Upper lobe of left lung (tissue), 6 donors: ENCODE results near the gene MBL2. TPM values are rescaled to one million over a fixed set of nuclear protein-coding genes. Genes with fewer than 3 reads are reported as not detected.

Source experiments
- ATAC-seq, 2 donors: fragments of 200-7000 bp; cut with Tn5 transposase; one replicate each; pipeline ENCODE4 v1.9.1; 2022; ENCODE audit warnings: mild to moderate bottlenecking in 2 of 2, moderate library complexity in 2 of 2; ENCODE audit not compliant: low FRiP score in 2 of 2
- DNase-seq, 2 donors: peaks; one replicate each; pipeline ENCODE4 v3.0.0-alpha.2; 2019 to 2020
- H3K27ac ChIP-seq, 4 donors: fragments of 200-600 bp; sonication (generic); one replicate each; pipeline ENCODE4 v1.5.1; 2016 to 2019
- H3K27me3 ChIP-seq, 4 donors: fragments of 200-600 bp; sonication (generic); one replicate each; pipeline ENCODE4 v1.5.1; 2017 to 2019
- H3K36me3 ChIP-seq, 4 donors: fragments of 200-600 bp; sonication (generic); one replicate each; pipeline ENCODE4 v1.5.1; 2016 to 2019
- H3K4me1 ChIP-seq, 4 donors: fragments of 200-600 bp; sonication (generic); one replicate each; pipeline ENCODE4 v1.5.1; 2018 to 2019
- H3K4me3 ChIP-seq, 4 donors: fragments of 200-600 bp; sonication (generic); one replicate each; pipeline ENCODE4 v1.5.1; 2017 to 2019; ENCODE audit warnings: mild to moderate bottlenecking in 2 of 4, moderate library complexity in 1 of 4
- H3K9me3 ChIP-seq, 4 donors: fragments of 200-600 bp; sonication (generic); one replicate each; pipeline ENCODE4 v1.5.1; 2018 to 2019
- CTCF ChIP-seq, 6 experiments: fragments of 450-650 bp in 4 of 6; fragments of 200-600 bp in 2 of 6; sonication (generic) in 2 of 6; IDR thresholded peaks; one replicate each; pipeline ENCODE4 v1.5.1; 2016 to 2019; ENCODE audit warnings: antibody characterized with exemption in 6 of 6
- EP300 ChIP-seq, 4 donors: sonication (generic); formaldehyde crosslinking; IDR thresholded peaks; one replicate each; pipeline ENCODE4 v1.5.1; 2017; ENCODE audit warnings: antibody characterized with exemption in 4 of 4, control low read depth in 2 of 4
- POLR2A ChIP-seq, 4 donors: fragments of 450-650 bp; IDR thresholded peaks; one replicate each; pipeline ENCODE4 v1.5.1; 2016 to 2017; ENCODE audit warnings: antibody characterized with exemption in 4 of 4, mild to moderate bottlenecking in 2 of 4
- POLR2AphosphoS5 ChIP-seq, 2 donors: sonication (generic); formaldehyde crosslinking; IDR thresholded peaks; one replicate each; pipeline ENCODE4 v1.5.1; 2017; ENCODE audit warnings: antibody characterized with exemption in 2 of 2
- WGBS, 2 donors: methylation state at CpG; one replicate each; pipeline ENCODE4 v1.1.5; 2017 to 2018; 5-methylcytosine and 5-hydroxymethylcytosine counted together
- total RNA-seq, 6 donors: library from RNA; depleted of rRNA in 4 of 6; stranded (reverse); fragments of >200 nt in 4 of 6; gene quantifications; one replicate each; pipeline versions ENCODE4 v1.1.0 to v1.2.1, GENCODE V29; 2016 to 2021
- donor health status: DM: no; HTN: no; CAD: no; lungs with moderate emphysema.
- donor health status: DM: no; HTN: yes; CAD: no; lungs with severe emphysema.

The MBL2 gene
- total RNA-seq, 6 donors from 2014 or later, result 0.10 TPM; not detected in 5

- DNase-seq (no peak), ATAC-seq (no peak)
- no peaks in the 10 kb centered on the region for H3K4me1 ChIP-seq
- no peak overlapping the region for H3K4me3 ChIP-seq
- no peaks in the 10 kb centered on the region for H3K36me3 ChIP-seq
- TF ChIP-seq POLR2A (IDR thresholded peaks at IDR 0.05) (no peak), EP300 (IDR thresholded peaks at IDR 0.05) (no peak), POLR2AphosphoS5 (IDR thresholded peaks at IDR 0.05) (no peak), CTCF (IDR thresholded peaks at IDR 0.05) (no peak)
- no peak overlapping the region for H3K27ac ChIP-seq
- H3K9me3 ChIP-seq, result no peaks in the 10 kb centered on the region
- H3K27me3 ChIP-seq, result no peaks in the 10 kb centered on the region
- 0 to 19% methylated on average over 1 to 3 of the region's 3 CpGs for WGBS, 2 donors
Measured at GRCh38 chr10:52785418-52785817, 12.8 kb upstream of the MBL2 start.

- TF ChIP-seq EP300 (IDR thresholded peaks at IDR 0.05), result no peak
- no peak for TF ChIP-seq CTCF (IDR thresholded peaks at IDR 0.05)
- TF ChIP-seq POLR2AphosphoS5 (IDR thresholded peaks at IDR 0.05), result no peak
- TF ChIP-seq POLR2A (IDR thresholded peaks at IDR 0.05), result no peak
- ATAC-seq, result no peak
- Histone ChIP-seq H3K9me3 (no peaks in the 10 kb centered on the region), H3K27ac (no peak overlapping the region), H3K4me1 (peaks cover 0 to 2% (median 0%) of the 10 kb centered on the region in 4 donors), H3K36me3 (no peaks in the 10 kb centered on the region), H3K27me3 (no peaks in the 10 kb centered on the region), H3K4me3 (no peak overlapping the region)
- no peak for DNase-seq
- WGBS, 2 donors, result 83 to 90% methylated on average over 3 of the region's 3 CpGs
Measured at GRCh38 chr10:52783726-52784125, 11.1 kb upstream of the MBL2 start.

- Histone ChIP-seq H3K4me1 (peaks cover 0 to 3% (median 0%) of the 10 kb centered on the region in 4 donors), H3K27me3 (no peaks in the 10 kb centered on the region), H3K27ac (no peak overlapping the region), H3K9me3 (no peaks in the 10 kb centered on the region), H3K4me3 (no peak overlapping the region), H3K36me3 (no peaks in the 10 kb centered on the region)
- no peak for TF ChIP-seq POLR2A (IDR thresholded peaks at IDR 0.05)
- no peak for TF ChIP-seq CTCF (IDR thresholded peaks at IDR 0.05)
- no peak for TF ChIP-seq EP300 (IDR thresholded peaks at IDR 0.05)
- no peak for TF ChIP-seq POLR2AphosphoS5 (IDR thresholded peaks at IDR 0.05)
- DNase-seq, result no peak
- ATAC-seq, result no peak
Measured at GRCh38 chr10:52782554-52782953, 10.0 kb upstream of the MBL2 start.

- ATAC-seq (no peak), DNase-seq (no peak)
- H3K27me3 ChIP-seq, result no peaks in the 10 kb centered on the region
- no peaks in the 10 kb centered on the region for H3K36me3 ChIP-seq
- H3K4me1 ChIP-seq, result peaks cover 0 to 3% (median 0%) of the 10 kb centered on the region in 4 donors
- H3K9me3 ChIP-seq, result no peaks in the 10 kb centered on the region
- H3K27ac ChIP-seq, result no peak overlapping the region
- H3K4me3 ChIP-seq, result no peak overlapping the region
- 35 to 41% methylated on average over 4 to 6 of the region's 6 CpGs for WGBS, 2 donors
- TF ChIP-seq POLR2AphosphoS5 (IDR thresholded peaks at IDR 0.05) (no peak), POLR2A (IDR thresholded peaks at IDR 0.05) (no peak), EP300 (IDR thresholded peaks at IDR 0.05) (no peak), CTCF (IDR thresholded peaks at IDR 0.05) (no peak)
Measured at GRCh38 chr10:52780391-52781155, 8.0 kb upstream of the MBL2 start.
